Testis (tissue), 3 donors: ENCODE measurements around the gene IL1RAPL2. TPM values are rescaled to one million over a fixed set of nuclear protein-coding genes. Genes with fewer than 3 reads are reported as not detected.

Experiments
- DNase-seq: peaks from one replicate; pipeline ENCODE4 v3.0.0-alpha.2; 2019
- H3K27ac ChIP-seq, 2 donors: fragments of 200-600 bp; sonication (generic); one replicate each; pipeline ENCODE4 v1.5.1; 2019
- H3K27me3 ChIP-seq: fragments of 200-600 bp; sonication (generic); one replicate; pipeline ENCODE4 v1.5.1; 2019
- H3K36me3 ChIP-seq: fragments of 200-600 bp; sonication (generic); one replicate; pipeline ENCODE4 v1.5.1; 2017; ENCODE audit warnings: low read depth; ENCODE audit errors: missing control alignments
- H3K4me1 ChIP-seq: fragments of 200-600 bp; sonication (generic); one replicate; pipeline ENCODE4 v1.5.1; 2019
- H3K4me3 ChIP-seq, 2 donors: fragments of 200-600 bp; sonication (generic); one replicate each; pipeline ENCODE4 v1.5.1; 2017 to 2019
- H3K9me3 ChIP-seq: fragments of 200-600 bp; sonication (generic); one replicate; pipeline ENCODE4 v1.5.1; 2017
- POLR2A ChIP-seq: fragments of 450-650 bp; IDR thresholded peaks from one replicate; pipeline ENCODE4 v1.6.1; 2017; ENCODE audit warnings: antibody characterized with exemption, mild to moderate bottlenecking, moderate library complexity
- WGBS, 2 donors: methylation state at CpG; one replicate each; pipeline ENCODE4 v1.1.5; 2018; 5-methylcytosine and 5-hydroxymethylcytosine counted together
- intact Hi-C: fragments of 100-400 bp; cut with DNase I; formaldehyde crosslinking; loops from one replicate; pipeline ENCODE4 v1.15.1; 2023; ENCODE audit warnings: low total_unique reads
- polyA plus RNA-seq: library from polyadenylated mRNA; stranded (reverse); fragments of 350-450 nt; fragmentation: Illumina TruSeq; extraction: RNeasy Lipid Tissue Mini Kit (QIAGEN cat#74804); gene quantifications from one replicate; pipeline ENCODE4 v1.2.3, GENCODE V29; 2014; ENCODE audit warnings: low read depth, low replicate concordance; ENCODE audit not compliant: insufficient read depth
- total RNA-seq, 2 donors: library from RNA; depleted of rRNA; stranded (reverse); fragments of >200 nt; gene quantifications; one replicate each; pipeline ENCODE4 v1.2.3, GENCODE V29; 2016
- TF ChIP-seq, protein P1 (sequence below), 3 experiments: fragments of 450-650 bp in 2 of 3; fragments of 200-600 bp in 1 of 3; sonication (generic) in 1 of 3; IDR thresholded peaks; one replicate each; pipeline ENCODE4 v1.5.1; 2016 to 2019; ENCODE audit warnings: antibody characterized with exemption in 3 of 3, mild to moderate bottlenecking in 2 of 3, moderate library complexity in 1 of 3

IL1RAPL2 gene
- total and polyA plus RNA-seq, 3 donors from 2014 or later = 0.47 to 1.3 (median 1.2) TPM

DNA sequence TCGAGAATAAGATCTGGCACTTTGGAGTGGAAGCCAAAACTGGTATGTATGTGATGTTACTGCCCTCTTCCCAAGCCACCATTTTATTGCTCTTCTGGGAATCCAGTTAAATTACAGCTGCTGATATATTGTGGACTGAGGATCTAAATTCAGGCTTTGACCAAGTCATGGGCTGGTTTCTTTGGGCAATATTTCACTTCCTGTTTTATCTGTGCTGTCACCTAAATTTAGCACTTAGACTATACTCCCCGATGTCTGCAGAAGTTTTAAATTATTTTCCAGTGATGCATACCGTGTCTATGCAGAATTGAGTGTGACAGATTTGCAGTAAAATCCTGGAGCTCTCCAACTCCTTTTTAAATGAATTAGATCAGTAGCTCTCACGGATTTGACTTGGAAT lies 554.5 kb downstream of the IL1RAPL2 start:
- no peaks in the 10 kb centered on the region for H3K9me3 ChIP-seq
- intact Hi-C loops = no loop called here
- no peak overlapping the region for H3K27ac ChIP-seq
- H3K4me3 ChIP-seq = no peak overlapping the region
- H3K36me3 ChIP-seq = no peaks in the 10 kb centered on the region
- H3K4me1 ChIP-seq = no peaks in the 10 kb centered on the region
- 42 to 61% methylated on average over 2 to 4 of the region's 4 CpGs for WGBS, 2 donors
- TF ChIP-seq, protein P1, sequence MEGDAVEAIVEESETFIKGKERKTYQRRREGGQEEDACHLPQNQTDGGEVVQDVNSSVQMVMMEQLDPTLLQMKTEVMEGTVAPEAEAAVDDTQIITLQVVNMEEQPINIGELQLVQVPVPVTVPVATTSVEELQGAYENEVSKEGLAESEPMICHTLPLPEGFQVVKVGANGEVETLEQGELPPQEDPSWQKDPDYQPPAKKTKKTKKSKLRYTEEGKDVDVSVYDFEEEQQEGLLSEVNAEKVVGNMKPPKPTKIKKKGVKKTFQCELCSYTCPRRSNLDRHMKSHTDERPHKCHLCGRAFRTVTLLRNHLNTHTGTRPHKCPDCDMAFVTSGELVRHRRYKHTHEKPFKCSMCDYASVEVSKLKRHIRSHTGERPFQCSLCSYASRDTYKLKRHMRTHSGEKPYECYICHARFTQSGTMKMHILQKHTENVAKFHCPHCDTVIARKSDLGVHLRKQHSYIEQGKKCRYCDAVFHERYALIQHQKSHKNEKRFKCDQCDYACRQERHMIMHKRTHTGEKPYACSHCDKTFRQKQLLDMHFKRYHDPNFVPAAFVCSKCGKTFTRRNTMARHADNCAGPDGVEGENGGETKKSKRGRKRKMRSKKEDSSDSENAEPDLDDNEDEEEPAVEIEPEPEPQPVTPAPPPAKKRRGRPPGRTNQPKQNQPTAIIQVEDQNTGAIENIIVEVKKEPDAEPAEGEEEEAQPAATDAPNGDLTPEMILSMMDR (IDR thresholded peaks at IDR 0.05) = no peak
- TF ChIP-seq POLR2A = no peak
- no peaks in the 10 kb centered on the region for H3K27me3 ChIP-seq
- no peak for DNase-seq

DNA sequence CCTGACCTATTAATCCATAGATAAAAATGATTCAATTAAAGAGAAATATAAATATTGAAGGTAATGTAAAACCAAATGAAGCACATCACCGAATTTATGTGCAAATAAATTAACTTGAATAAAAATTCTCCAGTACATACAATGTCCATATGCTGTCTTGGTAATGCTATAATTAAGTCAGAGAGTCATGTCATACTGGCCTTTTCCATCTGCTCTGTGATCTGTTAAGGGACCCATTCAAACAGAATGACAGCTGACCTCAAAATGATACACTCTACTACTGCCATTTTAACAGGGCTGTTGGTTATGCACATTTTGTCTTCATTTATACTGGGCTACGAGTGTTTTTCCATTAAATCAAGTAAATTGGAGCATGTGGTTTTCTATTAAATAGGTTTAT lies 555.2 kb downstream of the IL1RAPL2 start:
- DNase-seq = no peak
- Histone ChIP-seq H3K9me3 (no peaks in the 10 kb centered on the region), H3K4me3 (no peak overlapping the region), H3K27me3 (no peaks in the 10 kb centered on the region), H3K36me3 (no peaks in the 10 kb centered on the region), H3K4me1 (no peaks in the 10 kb centered on the region), H3K27ac (no peak overlapping the region)
- no peak for TF ChIP-seq POLR2A
- TF ChIP-seq, protein P1 (IDR thresholded peaks at IDR 0.05) = no peak
- intact Hi-C loops = no loop called here
- 76 to 83% methylated on average over 2 of the region's 2 CpGs for WGBS, 2 donors

DNA sequence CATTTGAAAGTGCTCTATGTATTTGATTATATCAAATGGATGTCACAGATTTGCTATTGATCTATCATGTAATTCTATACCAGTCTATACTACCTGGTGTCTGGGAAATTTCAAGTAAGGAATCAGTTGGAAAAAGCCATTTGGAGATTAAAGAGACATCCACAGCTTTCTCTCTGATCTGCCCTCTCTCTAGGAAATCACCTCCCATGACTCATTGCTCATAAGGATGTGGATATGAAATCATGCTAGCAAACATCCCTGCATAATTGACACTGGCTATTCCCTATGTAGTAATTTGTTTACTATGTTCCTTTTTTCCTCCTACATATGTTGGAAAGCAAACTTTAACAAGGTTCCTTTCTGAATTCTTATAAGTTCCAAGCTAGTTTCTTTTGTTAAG lies 560.2 kb downstream of the IL1RAPL2 start:
- Histone ChIP-seq H3K4me1 (no peaks in the 10 kb centered on the region), H3K9me3 (no peaks in the 10 kb centered on the region), H3K27me3 (no peaks in the 10 kb centered on the region), H3K4me3 (no peak overlapping the region), H3K36me3 (no peaks in the 10 kb centered on the region), H3K27ac (no peak overlapping the region)
- DNase-seq = no peak
- intact Hi-C loops = no loop called here
- TF ChIP-seq, protein P1 (IDR thresholded peaks at IDR 0.05) = no peak
- no peak for TF ChIP-seq POLR2A

DNA sequence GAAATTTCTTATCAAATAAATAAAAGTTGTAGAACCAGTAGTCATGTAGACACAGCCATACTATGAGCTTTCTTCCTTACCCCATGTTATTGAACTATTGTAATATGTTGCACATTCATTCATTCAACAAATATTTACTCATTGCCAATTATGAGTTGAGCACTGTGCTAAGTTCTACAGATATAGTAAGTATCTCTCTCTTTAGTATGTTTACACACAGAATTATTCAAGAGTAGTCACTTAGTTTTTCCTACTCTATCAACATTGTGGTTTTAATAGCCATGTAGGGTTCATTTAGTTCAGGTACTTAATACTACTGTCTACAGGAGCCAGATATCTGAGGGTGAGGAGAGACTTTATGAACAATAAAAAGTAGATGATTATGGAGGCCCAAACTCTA lies 568.3 kb downstream of the IL1RAPL2 start:
- TF ChIP-seq, protein P1 (IDR thresholded peaks at IDR 0.05) = no peak
- TF ChIP-seq POLR2A = no peak
- H3K9me3 ChIP-seq = no peaks in the 10 kb centered on the region
- H3K36me3 ChIP-seq = no peaks in the 10 kb centered on the region
- H3K27me3 ChIP-seq = no peaks in the 10 kb centered on the region
- no peak overlapping the region for H3K27ac ChIP-seq
- H3K4me3 ChIP-seq = no peak overlapping the region
- intact Hi-C loops = no loop called here
- no peak for DNase-seq
- H3K4me1 ChIP-seq = no peaks in the 10 kb centered on the region

DNA sequence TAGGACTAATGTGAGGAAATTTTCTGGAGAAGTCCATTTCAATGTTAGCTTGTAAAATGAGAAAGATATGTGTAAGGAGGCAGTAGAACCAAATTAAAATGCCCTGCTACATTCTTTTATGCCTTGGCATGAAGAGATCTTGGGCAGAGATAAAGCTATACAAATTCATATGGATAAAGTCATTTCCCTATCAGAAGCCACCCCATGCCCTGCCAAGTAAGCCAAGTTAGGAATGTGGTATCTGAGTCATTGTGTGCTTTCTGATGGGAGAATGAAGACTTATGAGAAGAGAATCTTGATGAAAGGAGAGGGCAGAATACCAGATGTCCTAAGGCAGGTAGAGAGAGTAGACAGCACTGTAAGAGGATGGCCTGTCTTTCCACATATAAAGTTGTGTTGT lies 570.8 kb downstream of the IL1RAPL2 start:
- TF ChIP-seq POLR2A = no peak
- TF ChIP-seq, protein P1 (IDR thresholded peaks at IDR 0.05) = no peak
- Histone ChIP-seq H3K27ac (no peak overlapping the region), H3K4me1 (no peaks in the 10 kb centered on the region), H3K36me3 (no peaks in the 10 kb centered on the region), H3K4me3 (no peak overlapping the region), H3K9me3 (no peaks in the 10 kb centered on the region), H3K27me3 (no peaks in the 10 kb centered on the region)
- intact Hi-C loops = no loop called here
- no peak for DNase-seq
